Measurements from ENCODE around the gene G0S2. TPM values are rescaled to one million over a fixed set of nuclear protein-coding genes. Genes with fewer than 3 reads are reported as not detected.

Gene G0S2
- polyA plus RNA-seq, 1 of the 3 experiments (the other 2 are of a cell fraction), result 43.2 TPM

DNA sequence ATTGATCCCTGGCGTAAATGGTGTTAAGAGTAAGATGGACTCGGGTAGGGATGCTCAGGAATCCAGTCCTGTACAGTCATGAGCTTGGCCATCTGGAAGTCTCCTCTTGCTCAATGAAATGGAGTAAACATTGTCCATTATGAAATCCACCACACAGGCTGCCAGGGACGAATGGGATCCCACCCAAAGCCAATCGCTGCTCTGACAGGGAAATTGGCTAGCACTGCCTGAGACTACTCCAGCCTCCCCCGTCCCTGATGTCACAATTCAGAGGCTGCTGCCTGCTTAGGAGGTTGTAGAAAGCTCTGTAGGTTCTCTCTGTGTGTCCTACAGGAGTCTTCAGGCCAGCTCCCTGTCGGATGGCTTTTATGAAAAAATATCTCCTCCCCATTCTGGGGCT lies 29.4 kb downstream of the G0S2 start, which contains the start of gene HSD11B1:
HSD11B1 (plus strand) TSS at position 263 of the 400 bp plus-strand sequence; CDS start at position 360, 97 bp downstream.
- no peaks in the 10 kb centered on the region for H3K9me3 ChIP-seq
- no peaks in the 10 kb centered on the region for H4K20me1 ChIP-seq (ENCODE audit: insufficient read depth)
- no peak within 1 kb of the TSS for H3K4me2 ChIP-seq
- H3K27me3 ChIP-seq (ENCODE audit: insufficient read depth), result no peaks in the 10 kb centered on the region
- TF ChIP-seq, protein P1, sequence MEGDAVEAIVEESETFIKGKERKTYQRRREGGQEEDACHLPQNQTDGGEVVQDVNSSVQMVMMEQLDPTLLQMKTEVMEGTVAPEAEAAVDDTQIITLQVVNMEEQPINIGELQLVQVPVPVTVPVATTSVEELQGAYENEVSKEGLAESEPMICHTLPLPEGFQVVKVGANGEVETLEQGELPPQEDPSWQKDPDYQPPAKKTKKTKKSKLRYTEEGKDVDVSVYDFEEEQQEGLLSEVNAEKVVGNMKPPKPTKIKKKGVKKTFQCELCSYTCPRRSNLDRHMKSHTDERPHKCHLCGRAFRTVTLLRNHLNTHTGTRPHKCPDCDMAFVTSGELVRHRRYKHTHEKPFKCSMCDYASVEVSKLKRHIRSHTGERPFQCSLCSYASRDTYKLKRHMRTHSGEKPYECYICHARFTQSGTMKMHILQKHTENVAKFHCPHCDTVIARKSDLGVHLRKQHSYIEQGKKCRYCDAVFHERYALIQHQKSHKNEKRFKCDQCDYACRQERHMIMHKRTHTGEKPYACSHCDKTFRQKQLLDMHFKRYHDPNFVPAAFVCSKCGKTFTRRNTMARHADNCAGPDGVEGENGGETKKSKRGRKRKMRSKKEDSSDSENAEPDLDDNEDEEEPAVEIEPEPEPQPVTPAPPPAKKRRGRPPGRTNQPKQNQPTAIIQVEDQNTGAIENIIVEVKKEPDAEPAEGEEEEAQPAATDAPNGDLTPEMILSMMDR (IDR thresholded peaks at IDR 0.05), result no peak
- TF ChIP-seq, protein P2, sequence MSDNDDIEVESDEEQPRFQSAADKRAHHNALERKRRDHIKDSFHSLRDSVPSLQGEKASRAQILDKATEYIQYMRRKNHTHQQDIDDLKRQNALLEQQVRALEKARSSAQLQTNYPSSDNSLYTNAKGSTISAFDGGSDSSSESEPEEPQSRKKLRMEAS (IDR thresholded peaks at IDR 0.05; ENCODE audit: low read depth), result no peak
- TF ChIP-seq, protein P3, sequence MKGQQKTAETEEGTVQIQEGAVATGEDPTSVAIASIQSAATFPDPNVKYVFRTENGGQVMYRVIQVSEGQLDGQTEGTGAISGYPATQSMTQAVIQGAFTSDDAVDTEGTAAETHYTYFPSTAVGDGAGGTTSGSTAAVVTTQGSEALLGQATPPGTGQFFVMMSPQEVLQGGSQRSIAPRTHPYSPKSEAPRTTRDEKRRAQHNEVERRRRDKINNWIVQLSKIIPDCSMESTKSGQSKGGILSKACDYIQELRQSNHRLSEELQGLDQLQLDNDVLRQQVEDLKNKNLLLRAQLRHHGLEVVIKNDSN (IDR thresholded peaks at IDR 0.05; ENCODE audit: borderline replicate concordance, low read depth), result no peak
- TF ChIP-seq FOXJ3 (CRISPR knock-in tag; IDR thresholded peaks at IDR 0.05), result no peak
- no peak for TF ChIP-seq TAF1 (IDR thresholded peaks at IDR 0.05; ENCODE audit: borderline replicate concordance, low read depth, low read length)
- TF ChIP-seq FOXM1 (IDR thresholded peaks at IDR 0.05; ENCODE audit: low read depth), result no peak
- no peak for TF ChIP-seq MXI1 (IDR thresholded peaks at IDR 0.05; ENCODE audit: low read depth, low read length)
- TF ChIP-seq, protein P4, sequence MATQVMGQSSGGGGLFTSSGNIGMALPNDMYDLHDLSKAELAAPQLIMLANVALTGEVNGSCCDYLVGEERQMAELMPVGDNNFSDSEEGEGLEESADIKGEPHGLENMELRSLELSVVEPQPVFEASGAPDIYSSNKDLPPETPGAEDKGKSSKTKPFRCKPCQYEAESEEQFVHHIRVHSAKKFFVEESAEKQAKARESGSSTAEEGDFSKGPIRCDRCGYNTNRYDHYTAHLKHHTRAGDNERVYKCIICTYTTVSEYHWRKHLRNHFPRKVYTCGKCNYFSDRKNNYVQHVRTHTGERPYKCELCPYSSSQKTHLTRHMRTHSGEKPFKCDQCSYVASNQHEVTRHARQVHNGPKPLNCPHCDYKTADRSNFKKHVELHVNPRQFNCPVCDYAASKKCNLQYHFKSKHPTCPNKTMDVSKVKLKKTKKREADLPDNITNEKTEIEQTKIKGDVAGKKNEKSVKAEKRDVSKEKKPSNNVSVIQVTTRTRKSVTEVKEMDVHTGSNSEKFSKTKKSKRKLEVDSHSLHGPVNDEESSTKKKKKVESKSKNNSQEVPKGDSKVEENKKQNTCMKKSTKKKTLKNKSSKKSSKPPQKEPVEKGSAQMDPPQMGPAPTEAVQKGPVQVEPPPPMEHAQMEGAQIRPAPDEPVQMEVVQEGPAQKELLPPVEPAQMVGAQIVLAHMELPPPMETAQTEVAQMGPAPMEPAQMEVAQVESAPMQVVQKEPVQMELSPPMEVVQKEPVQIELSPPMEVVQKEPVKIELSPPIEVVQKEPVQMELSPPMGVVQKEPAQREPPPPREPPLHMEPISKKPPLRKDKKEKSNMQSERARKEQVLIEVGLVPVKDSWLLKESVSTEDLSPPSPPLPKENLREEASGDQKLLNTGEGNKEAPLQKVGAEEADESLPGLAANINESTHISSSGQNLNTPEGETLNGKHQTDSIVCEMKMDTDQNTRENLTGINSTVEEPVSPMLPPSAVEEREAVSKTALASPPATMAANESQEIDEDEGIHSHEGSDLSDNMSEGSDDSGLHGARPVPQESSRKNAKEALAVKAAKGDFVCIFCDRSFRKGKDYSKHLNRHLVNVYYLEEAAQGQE (IDR thresholded peaks at IDR 0.05; ENCODE audit: low read depth, low read length), result no peak
- no peak within 1 kb of the TSS for H3K9ac ChIP-seq
- ChIA-PET CTCF (interaction anchor here (0.7 to 1.7 kb wide), 5 partner anchors 28 to 138 kb away, joined by 3 to 5 read pairs (median 4); no protein-coding TSS in a partner anchor), POLR2A (no interaction called here)
- WGBS (ENCODE audit: low lambda C conversion rate), result 66% methylated on average over 5 of the region's 6 CpGs
- H3K4me3 ChIP-seq (ENCODE audit: low read depth in 2 of 2, low read length in 1 of 2), result no peak within 1 kb of the TSS
- no peaks in the 10 kb centered on the region for H3K9me2 ChIP-seq
- no peak within 1 kb of the TSS for H3K27ac ChIP-seq (ENCODE audit: low read depth in 2 of 2, low read length in 1 of 2)
- no peaks in the 10 kb centered on the region for H3K79me2 ChIP-seq (ENCODE audit: insufficient read depth)
- H3F3A ChIP-seq (replicated peaks; ENCODE audit: insufficient read depth), result peaks cover 8% of the 10 kb centered on the region
- H2AFZ ChIP-seq (ENCODE audit: low read depth), result no peak within 1 kb of the TSS
- DNase-seq, result no peak
- H3K4me1 ChIP-seq (ENCODE audit: control insufficient read depth in 1 of 2, insufficient read depth in 2 of 2, low read depth in 1 of 2, low read length in 1 of 2), result peaks cover 0 to 13% of the 10 kb centered on the region in 2 experiments
- H3K36me3 ChIP-seq (replicated peaks in 1 of 2; ENCODE audit: control insufficient read depth in 1 of 2, insufficient read depth in 2 of 2, low read length in 1 of 2), result no peaks in the 10 kb centered on the region

DNA sequence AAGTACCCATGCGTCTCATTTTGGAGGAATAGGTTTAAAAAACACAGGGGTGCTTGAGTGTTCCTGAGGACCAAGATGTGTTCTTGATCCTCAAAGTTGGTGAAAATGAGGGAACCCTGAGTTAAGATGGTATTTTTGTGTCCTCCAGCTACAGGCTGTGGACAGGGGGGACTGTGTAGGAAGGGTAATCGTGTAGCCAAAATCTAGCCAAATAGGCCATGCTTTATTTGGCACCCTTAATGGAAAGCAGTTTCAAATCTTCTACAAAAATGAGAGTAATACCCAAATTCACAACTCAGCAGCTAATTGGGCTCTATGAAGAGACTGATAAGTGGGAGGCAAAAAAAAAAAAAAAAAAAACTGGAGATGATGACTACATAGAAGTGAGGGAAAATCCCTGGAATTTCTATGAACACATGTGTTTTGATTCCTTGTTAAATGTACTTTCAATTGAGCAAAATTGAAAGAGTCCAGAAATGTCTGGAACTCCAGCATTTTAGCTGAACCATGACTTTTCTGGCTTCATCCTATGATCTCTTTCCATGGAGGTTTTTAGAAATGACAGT lies 29.9 kb downstream of the G0S2 start:
- Histone ChIP-seq H3K4me3 (ENCODE audit: low read depth in 2 of 2, low read length in 1 of 2) (no peak overlapping the region), H3K27ac (ENCODE audit: low read depth in 2 of 2, low read length in 1 of 2) (no peak overlapping the region), H3K4me1 (ENCODE audit: control insufficient read depth in 1 of 2, insufficient read depth in 2 of 2, low read depth in 1 of 2, low read length in 1 of 2) (peaks cover 0 to 13% of the 10 kb centered on the region in 2 experiments), H3K27me3 (ENCODE audit: insufficient read depth) (no peaks in the 10 kb centered on the region), H3F3A (replicated peaks; ENCODE audit: insufficient read depth) (peaks cover 14% of the 10 kb centered on the region), H3K9ac (no peak overlapping the region), H3K4me2 (no peak overlapping the region), H3K36me3 (replicated peaks in 1 of 2; ENCODE audit: control insufficient read depth in 1 of 2, insufficient read depth in 2 of 2, low read length in 1 of 2) (no peaks in the 10 kb centered on the region), H3K79me2 (ENCODE audit: insufficient read depth) (no peaks in the 10 kb centered on the region), H3K9me3 (no peaks in the 10 kb centered on the region), H4K20me1 (ENCODE audit: insufficient read depth) (no peaks in the 10 kb centered on the region), H2AFZ (ENCODE audit: low read depth) (no peak overlapping the region), H3K9me2 (no peaks in the 10 kb centered on the region)
- TF ChIP-seq, protein P5, sequence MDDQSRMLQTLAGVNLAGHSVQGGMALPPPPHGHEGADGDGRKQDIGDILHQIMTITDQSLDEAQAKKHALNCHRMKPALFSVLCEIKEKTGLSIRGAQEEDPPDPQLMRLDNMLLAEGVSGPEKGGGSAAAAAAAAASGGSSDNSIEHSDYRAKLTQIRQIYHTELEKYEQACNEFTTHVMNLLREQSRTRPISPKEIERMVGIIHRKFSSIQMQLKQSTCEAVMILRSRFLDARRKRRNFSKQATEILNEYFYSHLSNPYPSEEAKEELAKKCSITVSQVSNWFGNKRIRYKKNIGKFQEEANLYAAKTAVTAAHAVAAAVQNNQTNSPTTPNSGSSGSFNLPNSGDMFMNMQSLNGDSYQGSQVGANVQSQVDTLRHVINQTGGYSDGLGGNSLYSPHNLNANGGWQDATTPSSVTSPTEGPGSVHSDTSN (IDR thresholded peaks at IDR 0.05), result no peak
- TF ChIP-seq, protein P4 (IDR thresholded peaks at IDR 0.05; ENCODE audit: low read depth, low read length), result no peak
- no peak for TF ChIP-seq SIN3A (IDR thresholded peaks at IDR 0.05; ENCODE audit: borderline replicate concordance, low read depth, low read length)
- no peak for TF ChIP-seq ELF1 (IDR thresholded peaks at IDR 0.05)
- no peak for DNase-seq
- 95% methylated on average over 2 of the region's 2 CpGs for WGBS (ENCODE audit: low lambda C conversion rate)
- ChIA-PET CTCF (interaction anchor here (0.6 to 1.7 kb wide), 5 partner anchors 28 to 139 kb away, joined by 3 to 5 read pairs (median 3); no protein-coding TSS in a partner anchor), POLR2A (no interaction called here)

All from SK-N-SH (cell line).